Islet of Langerhans (tissue), 1 donor: ENCODE results near the gene TIMP4.

Source experiments
- FAIRE-seq: peaks from one replicate; lab custom pipeline; 2011; peaks lifted over from hg19 to GRCh38; lab: Jason Lieb, UNC

TIMP4 gene

GRCh38 chr3:12185172-12185710 is 26.5 kb upstream of the TIMP4 start:
- FAIRE-seq, result no peak

DNA sequence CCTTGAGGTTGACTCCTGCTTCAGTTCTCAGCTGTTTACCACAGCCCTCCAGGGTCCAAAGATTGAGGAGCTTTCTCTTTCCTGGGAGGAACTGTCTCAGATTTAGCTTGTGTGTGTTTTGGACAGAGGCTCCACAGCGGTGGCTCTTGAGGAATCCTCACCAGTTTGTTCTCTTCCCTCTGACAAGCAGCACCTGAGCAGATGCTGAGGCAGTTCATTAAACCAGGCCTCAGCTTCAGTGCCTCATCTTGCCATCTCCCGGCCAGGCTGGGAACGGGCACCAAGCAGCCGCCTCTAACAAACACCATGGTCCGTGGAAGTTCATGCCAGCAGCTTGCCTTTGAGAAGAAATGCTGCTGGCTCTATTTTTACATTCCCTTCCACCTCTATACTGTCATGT is 25.8 kb upstream of the TIMP4 start:
- no peak for FAIRE-seq

- no peak for FAIRE-seq
Observed at GRCh38 chr3:12182687-12183441, 24.2 kb upstream of the TIMP4 start.

- FAIRE-seq, result no peak
Observed at GRCh38 chr3:12181806-12182205, 23.1 kb upstream of the TIMP4 start.

DNA sequence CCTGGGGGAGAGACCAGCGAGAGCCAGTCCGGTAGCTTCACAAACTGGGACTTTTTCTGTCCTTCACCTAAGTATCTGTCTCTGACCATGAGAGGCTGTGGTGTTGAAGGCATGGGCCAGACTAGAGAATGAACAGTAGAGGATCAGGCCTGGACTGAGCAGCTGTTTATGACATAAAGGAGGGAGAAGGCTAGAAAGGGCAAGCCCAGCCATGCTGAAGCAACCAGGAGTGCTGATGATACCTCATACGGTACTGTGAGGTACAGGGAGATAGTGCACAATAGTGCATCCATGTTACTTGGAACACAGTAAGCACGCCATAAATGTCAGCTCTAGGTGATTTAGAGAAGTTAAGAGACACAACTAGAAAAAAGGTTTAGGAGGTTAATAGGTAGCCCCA is 22.6 kb upstream of the TIMP4 start:
- FAIRE-seq, result no peak

GRCh38 chr3:12180631-12181030 is 21.9 kb upstream of the TIMP4 start:
- FAIRE-seq, result no peak

DNA sequence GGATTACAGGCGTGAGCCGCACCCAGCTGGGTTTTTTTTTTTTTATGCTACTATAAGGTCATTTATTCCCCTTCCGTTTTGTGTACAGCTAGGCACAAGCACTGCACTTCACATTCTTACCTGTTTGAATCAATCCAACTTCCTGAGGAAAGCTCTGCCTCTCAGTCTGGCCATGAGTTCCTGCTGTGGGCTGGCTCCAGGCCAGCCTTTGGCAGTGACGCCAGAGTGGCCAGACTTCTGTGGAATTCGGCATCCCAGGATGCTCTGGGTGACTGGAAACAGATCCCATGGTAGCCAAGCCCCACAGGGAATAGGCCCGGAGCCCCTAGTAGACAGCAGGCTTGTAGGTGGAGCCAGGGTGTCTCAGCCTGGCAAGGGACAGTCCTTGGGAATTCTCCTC is 21.5 kb upstream of the TIMP4 start:
- no peak for FAIRE-seq

- no peak for FAIRE-seq
Observed at GRCh38 chr3:12179441-12179840, 20.7 kb upstream of the TIMP4 start.

- FAIRE-seq, result no peak
Observed at GRCh38 chr3:12178091-12178820, 19.5 kb upstream of the TIMP4 start.

- no peak for FAIRE-seq
Observed at GRCh38 chr3:12177126-12177525, 18.4 kb upstream of the TIMP4 start.

- FAIRE-seq, result no peak
Observed at GRCh38 chr3:12175844-12176453, 17.2 kb upstream of the TIMP4 start.

DNA sequence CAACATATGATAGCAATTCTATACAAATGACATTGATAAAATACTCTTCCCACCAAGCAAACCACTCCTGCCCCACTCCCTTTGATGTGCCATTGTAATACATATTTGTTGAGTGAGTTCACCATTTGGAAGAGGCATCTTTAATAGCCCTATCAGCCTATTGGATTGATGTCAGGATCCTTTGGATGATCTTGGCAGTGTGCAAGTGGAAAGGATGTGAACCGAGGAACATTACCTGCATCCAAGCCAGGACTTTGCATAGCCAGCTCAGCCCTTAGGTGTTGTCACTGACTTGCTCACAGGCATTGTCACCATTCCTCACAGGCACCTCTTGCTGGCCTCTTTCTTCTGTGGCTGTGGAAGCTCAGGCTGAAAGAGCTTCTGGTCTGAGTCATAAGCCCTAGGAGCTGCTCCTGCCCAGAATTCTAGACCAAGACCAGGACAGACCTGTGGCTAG is 16.5 kb upstream of the TIMP4 start:
- FAIRE-seq, result no peak

GRCh38 chr3:12170207-12170606 is 11.5 kb upstream of the TIMP4 start:
- no peak for FAIRE-seq

- no peak for FAIRE-seq
Observed at GRCh38 chr3:12165909-12166308, 7.2 kb upstream of the TIMP4 start.

- no peak for FAIRE-seq
Observed at GRCh38 chr3:12159227-12159601, 502 bp upstream of the TIMP4 start.

DNA sequence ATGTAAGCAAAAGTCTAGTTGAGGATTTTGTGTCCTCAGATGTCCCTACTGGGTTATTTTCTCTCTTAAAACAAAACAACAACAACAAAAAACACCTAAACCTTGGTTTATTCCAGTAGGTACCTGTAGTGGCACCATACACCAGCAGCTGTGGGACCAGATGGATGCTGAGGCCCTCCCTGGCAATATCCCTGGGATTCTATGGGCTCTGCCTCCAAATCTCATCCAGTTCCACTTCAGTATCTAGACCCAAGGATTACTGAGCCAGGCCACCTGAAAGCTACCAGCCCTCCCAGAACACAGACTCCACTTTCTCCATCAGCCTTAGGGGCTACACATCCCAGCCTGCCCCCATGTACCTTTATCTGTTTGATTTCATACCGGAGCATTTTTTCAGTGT is 1.7 kb downstream of the TIMP4 start:
- no peak for FAIRE-seq

DNA sequence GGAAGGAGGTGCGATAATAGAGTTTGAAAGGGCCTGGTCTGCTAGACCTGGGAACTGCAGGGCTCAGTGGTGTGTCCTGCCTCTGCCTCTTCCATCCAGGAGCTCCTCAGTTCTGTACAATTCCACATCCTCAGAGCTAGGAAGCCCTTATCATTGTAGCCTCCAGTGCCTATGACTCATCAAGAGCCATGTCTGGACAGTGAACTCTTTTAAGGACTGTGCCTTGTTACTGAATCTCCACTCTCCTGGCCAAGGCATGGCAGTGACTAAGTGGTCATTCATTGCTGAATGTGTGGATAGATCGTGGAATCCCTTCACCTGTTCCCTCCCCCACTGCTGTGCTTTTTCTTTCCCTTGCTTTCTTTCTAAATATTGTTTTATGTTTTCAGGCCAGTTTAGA is 2.9 kb downstream of the TIMP4 start:
- FAIRE-seq, result no peak

GRCh38 chr3:12155264-12155663 is 3.4 kb downstream of the TIMP4 start:
- FAIRE-seq, result no peak

GRCh38 chr3:12154151-12154550 is 4.6 kb downstream of the TIMP4 start:
- FAIRE-seq, result no peak

DNA sequence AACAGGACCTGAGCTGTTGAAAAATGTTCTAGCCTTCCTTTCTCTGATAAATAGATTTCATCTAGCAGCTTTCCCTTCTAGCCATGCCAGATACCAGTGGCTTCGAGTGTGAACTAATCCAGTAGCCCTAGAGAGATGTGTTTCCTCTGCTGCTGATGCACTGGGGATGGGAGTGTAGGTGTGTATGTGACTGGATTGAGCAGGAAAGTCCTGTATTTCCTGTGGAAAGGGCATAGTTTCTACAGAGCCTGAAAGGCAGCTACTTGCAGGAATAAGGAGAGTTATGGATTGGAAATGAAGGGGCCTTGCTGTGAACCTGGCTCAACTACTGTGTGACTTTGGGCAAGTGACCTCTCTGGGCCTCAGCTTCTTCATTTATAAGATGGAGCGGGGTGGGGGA is 8.6 kb downstream of the TIMP4 start:
- no peak for FAIRE-seq

GRCh38 chr3:12149029-12149428 is 9.7 kb downstream of the TIMP4 start:
- FAIRE-seq, result no peak

- no peak for FAIRE-seq
Observed at GRCh38 chr3:12148183-12148940, 10.3 kb downstream of the TIMP4 start.
